RWPE2 (cell line): ENCODE data around the gene TMEM169.
"Not testable (repeated sequence)": the region's sequence is repeated elsewhere in the genome, so short reads cannot be mapped to it uniquely, and the experiment has no call there.

Experiments used
- ATAC-seq: fragments of 200-7000 bp; cut with Tn5 transposase; 3 replicates; pipeline ENCODE4 v1.9.1; 2021; ENCODE audit warnings: low read depth
- DNase-seq: peaks from one replicate; pipeline ENCODE4 v3.0.0-alpha.2; 2020; ENCODE audit warnings: low spot score
- H3K27ac ChIP-seq: fragments of 450-650 bp; 2 replicates; pipeline ENCODE4 v1.5.1; 2017; ENCODE audit warnings: mild to moderate bottlenecking; ENCODE audit not compliant: poor library complexity, severe bottlenecking
- H3K27me3 ChIP-seq: fragments of 250-450 bp; sonication (Bioruptor Pico); 2 replicates; pipeline ENCODE4 v1.5.1; 2021; ENCODE audit warnings: mild to moderate bottlenecking, moderate library complexity; ENCODE audit not compliant: insufficient read depth, poor library complexity, severe bottlenecking
- H3K36me3 ChIP-seq: fragments of 250-450 bp; sonication (Bioruptor Pico); 2 replicates; pipeline ENCODE4 v1.5.1; 2020; ENCODE audit warnings: low read depth, mild to moderate bottlenecking, moderate library complexity
- H3K4me1 ChIP-seq: fragments of 250-450 bp; sonication (Bioruptor Pico); 2 replicates; pipeline ENCODE4 v1.5.1; 2021; ENCODE audit warnings: mild to moderate bottlenecking, moderate library complexity; ENCODE audit not compliant: insufficient read depth, poor library complexity, severe bottlenecking
- H3K4me3 ChIP-seq: fragments of 250-450 bp; sonication (Bioruptor Pico); 2 replicates; pipeline ENCODE4 v1.5.1; 2021; ENCODE audit warnings: mild to moderate bottlenecking, moderate library complexity; ENCODE audit not compliant: severe bottlenecking
- H3K9me3 ChIP-seq: fragments of 250-450 bp; sonication (Bioruptor Pico); 2 replicates; pipeline ENCODE4 v1.5.1; 2021; ENCODE audit warnings: mild to moderate bottlenecking, moderate library complexity; ENCODE audit not compliant: severe bottlenecking
- CTCF ChIP-seq: fragments of 450-650 bp; IDR thresholded peaks from one replicate; pipeline ENCODE4 v1.5.1; 2017; ENCODE audit warnings: mild to moderate bottlenecking, moderate library complexity; ENCODE audit not compliant: poor library complexity, severe bottlenecking

TMEM169 gene

GRCh38 chr2:216073773-216074172 is 7.9 kb upstream of the TMEM169 start:
- DNase-seq (no peak), ATAC-seq (no peak)
- no peak for TF ChIP-seq CTCF
- peaks cover 10% of the 10 kb centered on the region for H3K36me3 ChIP-seq
- no peaks in the 10 kb centered on the region for H3K4me1 ChIP-seq
- H3K27ac ChIP-seq, result no peak overlapping the region
- H3K27me3 ChIP-seq, result no peaks in the 10 kb centered on the region
- H3K9me3 ChIP-seq, result no peaks in the 10 kb centered on the region
- H3K4me3 ChIP-seq, result no peak overlapping the region

- Histone ChIP-seq H3K4me1 (no peaks in the 10 kb centered on the region), H3K9me3 (no peaks in the 10 kb centered on the region), H3K27ac (no peak overlapping the region), H3K4me3 (no peak overlapping the region), H3K36me3 (peaks cover 10% of the 10 kb centered on the region), H3K27me3 (no peaks in the 10 kb centered on the region)
- ATAC-seq, result no peak
- no peak for TF ChIP-seq CTCF
- DNase-seq, result no peak
Observed at GRCh38 chr2:216074380-216074779, 7.3 kb upstream of the TMEM169 start.

- Histone ChIP-seq H3K27me3 (no peaks in the 10 kb centered on the region), H3K36me3 (peaks cover 10% of the 10 kb centered on the region), H3K4me1 (no peaks in the 10 kb centered on the region), H3K27ac (no peak overlapping the region), H3K9me3 (no peaks in the 10 kb centered on the region), H3K4me3 (no peak overlapping the region)
- no peak for TF ChIP-seq CTCF
- DNase-seq (no peak), ATAC-seq (no peak)
Observed at GRCh38 chr2:216074794-216075193, 6.9 kb upstream of the TMEM169 start.

GRCh38 chr2:216075510-216076485 is 5.9 kb upstream of the TMEM169 start:
- Histone ChIP-seq H3K27ac (no peak overlapping the region), H3K4me1 (no peaks in the 10 kb centered on the region), H3K36me3 (peaks cover 10% of the 10 kb centered on the region), H3K27me3 (no peaks in the 10 kb centered on the region), H3K9me3 (no peaks in the 10 kb centered on the region), H3K4me3 (no peak overlapping the region)
- ATAC-seq (no peak), DNase-seq (no peak)
- no peak for TF ChIP-seq CTCF

- no peak for DNase-seq
- no peaks in the 10 kb centered on the region for H3K4me1 ChIP-seq
- no peaks in the 10 kb centered on the region for H3K27me3 ChIP-seq
- TF ChIP-seq CTCF, result no peak
- no peak for ATAC-seq
- H3K36me3 ChIP-seq, result no peaks in the 10 kb centered on the region
- no peaks in the 10 kb centered on the region for H3K9me3 ChIP-seq
- no peak overlapping the region for H3K4me3 ChIP-seq
- no peak overlapping the region for H3K27ac ChIP-seq
Observed at GRCh38 chr2:216078776-216079175, 2.9 kb upstream of the TMEM169 start.

GRCh38 chr2:216080048-216080447 is 1.7 kb upstream of the TMEM169 start:
- not testable (repeated sequence) for H3K36me3 ChIP-seq, H3K9me3 ChIP-seq, ATAC-seq, H3K27me3 ChIP-seq, H3K4me3 ChIP-seq, DNase-seq, H3K4me1 ChIP-seq, H3K27ac ChIP-seq
